DMS153 treated with DMSO at 0.1 percent for 48 hours (cell line): Measurements from ENCODE around the gene SLC1A2.

Experiments
- DNase-seq: peaks from one replicate; lab custom pipeline; 2025; ENCODE audit not compliant: unreplicated experiment; lab: John Stamatoyannopoulos, UW

The SLC1A2 gene

GRCh38 chr11:35330156-35330889 is 89.0 kb downstream of the SLC1A2 start:
- DNase-seq = no peak

- no peak for DNase-seq
These were observed 91.5 kb downstream of the SLC1A2 start for GRCh38 chr11:35327829-35328228.

GRCh38 chr11:35326266-35326879 is 93.0 kb downstream of the SLC1A2 start:
- DNase-seq = no peak

GRCh38 chr11:35324981-35325380 is 94.4 kb downstream of the SLC1A2 start:
- DNase-seq = no peak

GRCh38 chr11:35324183-35324886 is 95.0 kb downstream of the SLC1A2 start:
- no peak for DNase-seq

GRCh38 chr11:35323076-35323868 is 96.1 kb downstream of the SLC1A2 start:
- DNase-seq = no peak

- DNase-seq = no peak
These were observed 96.9 kb downstream of the SLC1A2 start for GRCh38 chr11:35322318-35322979.

GRCh38 chr11:35321532-35322317 is 97.6 kb downstream of the SLC1A2 start:
- no peak for DNase-seq

GRCh38 chr11:35321111-35321510 is 98.2 kb downstream of the SLC1A2 start:
- no peak for DNase-seq

GRCh38 chr11:35318977-35319925 is 100.1 kb downstream of the SLC1A2 start:
- DNase-seq = no peak

GRCh38 chr11:35318309-35318708 is 101.0 kb downstream of the SLC1A2 start:
- no peak for DNase-seq

GRCh38 chr11:35317253-35317652 is 102.1 kb downstream of the SLC1A2 start:
- no peak for DNase-seq

GRCh38 chr11:35316161-35316560 is 103.2 kb downstream of the SLC1A2 start:
- DNase-seq = no peak

- DNase-seq = no peak
These were observed 105.6 kb downstream of the SLC1A2 start for GRCh38 chr11:35313760-35314153.

GRCh38 chr11:35313066-35313759 is 106.1 kb downstream of the SLC1A2 start:
- DNase-seq = no peak

- no peak for DNase-seq
These were observed 108.0 kb downstream of the SLC1A2 start for GRCh38 chr11:35311331-35311730.

- DNase-seq = no peak
These were observed 111.2 kb downstream of the SLC1A2 start for GRCh38 chr11:35308157-35308556.

- no peak for DNase-seq
These were observed 112.1 kb downstream of the SLC1A2 start for GRCh38 chr11:35307221-35307621.
